Stomach (tissue), 9 donors: Measurements from ENCODE around the gene MRPL12. TPM values are rescaled to one million over a fixed set of nuclear protein-coding genes. Genes with fewer than 3 reads are reported as not detected.

Source experiments
- DNase-seq, 2 donors: peaks; one replicate each; pipeline versions ENCODE4 v3.0.0 to v3.0.0-alpha.2; 2013 to 2019
- H3K27ac ChIP-seq, 5 donors: fragments of 200-600 bp in 4 of 5; sonication (generic) in 4 of 5; one replicate each; pipeline ENCODE4 v1.5.1; 2013 to 2019; ENCODE audit warnings: mild to moderate bottlenecking in 1 of 5, moderate library complexity in 1 of 5
- H3K27me3 ChIP-seq, 3 donors: fragments of 200-600 bp; sonication (generic); one replicate each; pipeline ENCODE4 v1.5.1; 2017 to 2019; ENCODE audit warnings: mixed run types in 1 of 3
- H3K36me3 ChIP-seq, 4 donors: fragments of 200-600 bp; sonication (generic); 1 replicate in 3 of 4; 2 replicates in 1 of 4; pipeline ENCODE4 v1.5.1; 2016 to 2019
- H3K4me1 ChIP-seq, 4 donors: fragments of 200-600 bp; sonication (generic); one replicate each; pipeline ENCODE4 v1.5.1; 2016 to 2019
- H3K4me3 ChIP-seq, 4 donors: fragments of 200-600 bp; sonication (generic) in 3 of 4; one replicate each; pipeline ENCODE4 v1.5.1; 2016 to 2019; ENCODE audit warnings: mild to moderate bottlenecking in 1 of 4
- H3K9me3 ChIP-seq, 4 donors: fragments of 200-600 bp; sonication (generic); one replicate each; pipeline ENCODE4 v1.5.1; 2016 to 2019
- CTCF ChIP-seq, 7 experiments: fragments of 450-650 bp in 4 of 7; fragments of 200-600 bp in 3 of 7; sonication (generic) in 3 of 7; IDR thresholded peaks; one replicate each; pipeline ENCODE4 v1.5.1; 2016 to 2019; ENCODE audit warnings: antibody characterized with exemption in 7 of 7, control low read depth in 2 of 7, mild to moderate bottlenecking in 1 of 7
- EP300 ChIP-seq: sonication (generic); formaldehyde crosslinking; IDR thresholded peaks from one replicate; pipeline ENCODE4 v1.6.1; 2017; ENCODE audit warnings: antibody characterized with exemption
- POLR2A ChIP-seq, 4 donors: fragments of 450-650 bp; IDR thresholded peaks; one replicate each; pipeline ENCODE4 v1.6.1; 2016; ENCODE audit warnings: antibody characterized with exemption in 4 of 4, control low read depth in 2 of 4, mild to moderate bottlenecking in 1 of 4, moderate library complexity in 1 of 4
- POLR2AphosphoS5 ChIP-seq, 3 donors: sonication (generic); formaldehyde crosslinking; IDR thresholded peaks; one replicate each; pipeline ENCODE4 v1.6.1; 2016; ENCODE audit warnings: antibody characterized with exemption in 3 of 3
- WGBS, 5 donors: extraction: QIAGEN DNeasy Blood & Tissue Kit in 3 of 5; methylation state at CpG; one replicate each; pipeline versions ENCODE4 v1.1.5 to v1.1.7; 2013 to 2018; 5-methylcytosine and 5-hydroxymethylcytosine counted together
- intact Hi-C: fragments of 100-400 bp; cut with DNase I; formaldehyde crosslinking; loops from one replicate; pipeline ENCODE4 v1.15.1; 2023; ENCODE audit warnings: low total_unique reads
- polyA plus RNA-seq, 3 donors: library from polyadenylated mRNA; stranded (reverse); fragments of 200-250 nt; gene quantifications; one replicate each; pipeline ENCODE4 v1.2.3, GENCODE V29; 2013
- small RNA-seq, 4 donors: library from RNA; depleted of rRNA; stranded (forward); fragments of <200 nt; gene quantifications; one replicate each; pipeline ENCODE3, GENCODE V24; 2016
- total RNA-seq, 5 donors: library from RNA; depleted of rRNA; stranded (reverse); fragments of >200 nt; gene quantifications; one replicate each; pipeline versions ENCODE4 v1.1.0 to v1.2.3, GENCODE V29; 2014 to 2016
- donor health status: healthy with polysubstance abuse.
- donor health status: Bipolar disorder and iron deficiency.
- donor health status: healthy.

MRPL12 gene
- total and polyA plus RNA-seq, 8 donors, result 3.5 to 178 (median 71.0) TPM

DNA sequence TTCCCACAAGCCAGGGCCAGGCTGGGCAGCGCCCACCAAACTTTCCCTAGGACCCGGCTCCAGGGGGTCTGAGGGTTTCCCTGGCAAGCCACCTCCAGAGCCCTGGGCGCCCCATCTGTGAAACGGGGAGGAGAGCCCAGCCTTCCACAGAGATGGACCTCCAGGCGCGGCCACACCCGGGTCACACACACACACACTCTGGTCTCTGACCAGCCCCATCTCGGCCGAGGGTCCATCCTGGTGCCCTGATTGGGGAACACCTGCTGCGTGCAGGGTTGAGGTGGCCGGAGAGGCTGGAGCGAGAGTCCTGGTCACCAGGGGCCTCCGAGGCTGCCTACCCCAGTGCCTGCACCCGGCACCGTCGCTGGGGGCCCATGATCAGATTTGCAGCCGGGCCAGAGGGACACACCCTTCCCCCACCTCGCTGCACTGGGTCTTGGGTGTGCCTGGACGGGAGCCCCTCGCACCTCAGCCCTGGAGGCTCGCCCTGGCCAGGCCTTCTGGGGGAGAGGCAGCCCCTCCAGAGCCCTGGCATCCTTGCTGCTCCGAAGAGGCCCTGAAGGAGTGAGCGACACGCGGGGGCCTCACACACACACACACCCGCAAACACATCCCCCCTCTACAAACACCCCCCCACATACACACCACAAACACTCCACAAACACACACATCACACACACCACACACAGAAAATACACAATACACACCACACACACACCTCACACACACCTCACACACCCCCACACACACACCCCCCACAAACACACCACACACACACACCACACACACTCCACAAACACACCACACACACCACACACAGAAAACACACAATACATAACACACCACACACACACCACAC, 38.7 kb downstream of the MRPL12 start:
- Histone ChIP-seq H3K36me3 (no peaks in the 10 kb centered on the region), H3K4me3 (no peak overlapping the region), H3K9me3 (no peaks in the 10 kb centered on the region), H3K27ac (no peak overlapping the region), H3K4me1 (peaks cover 0 to 11% (median under 1%) of the 10 kb centered on the region in 4 donors), H3K27me3 (peaks cover 0 to 35% (median 8%) of the 10 kb centered on the region in 3 donors)
- WGBS, 5 donors, result 35 to 60% (median 45%) methylated on average over 17 to 26 of the region's 26 CpGs
- intact Hi-C loops, result no loop called here
- DNase-seq, result no peak
- TF ChIP-seq EP300 (no peak), CTCF (IDR thresholded peaks at IDR 0.05) (no peak), POLR2AphosphoS5 (IDR thresholded peaks at IDR 0.05) (no peak), POLR2A (IDR thresholded peaks at IDR 0.05) (no peak)

Small RNA genes lying within 50 kb of the gene (small RNA-seq; reads per million reads assigned to genes)
- 0 to 0.20 (median 0) reads per million in 4 donors for gene MIR6786

Other genes with a start within 250 kb of the MRPL12 start
- 1,000 to 10,000 TPM in 4 of 5 donors, 100 to 1,000 TPM in 1; 978 to 2,952 (median 1,777) TPM for gene ACTG1, start 190.6 kb upstream of the MRPL12 start, total RNA-seq
- gene ACTG1, start 190.6 kb upstream of the MRPL12 start, polyA plus RNA-seq, result 1,000 to 10,000 TPM; 1,866 to 2,457 (median 2,070) TPM
- 10 to 100 TPM in 1 of 5 donors, 1 to 10 TPM in 3, not detected in 1; 2.8 to 21.7 (median 6.2) TPM for gene FSCN2, start 175.0 kb upstream of the MRPL12 start, total RNA-seq
- gene FSCN2, start 175.0 kb upstream of the MRPL12 start, polyA plus RNA-seq, result 1 to 10 TPM in 2 of 3 donors, under 1 TPM in 1; 0.90 to 2.7 (median 2.1) TPM
- 100 to 1,000 TPM in 1 of 5 donors, 10 to 100 TPM in 4; 11.9 to 130 (median 51.8) TPM for gene FAAP100, start 151.0 kb upstream of the MRPL12 start, total RNA-seq
- gene FAAP100, start 151.0 kb upstream of the MRPL12 start, polyA plus RNA-seq, result 10 to 100 TPM; 12.2 to 17.1 (median 17.0) TPM
- gene NPLOC4, start 66.3 kb upstream of the MRPL12 start, total RNA-seq, result 100 to 1,000 TPM in 3 of 5 donors, 10 to 100 TPM in 2; 53.3 to 284 (median 103) TPM
- 10 to 100 TPM; 24.0 to 25.3 (median 24.4) TPM for gene NPLOC4, start 66.3 kb upstream of the MRPL12 start, polyA plus RNA-seq
- gene TSPAN10, start 66.2 kb upstream of the MRPL12 start, total RNA-seq, result not detected
- gene TSPAN10, start 66.2 kb upstream of the MRPL12 start, polyA plus RNA-seq, result 1 to 10 TPM; 1.1 to 1.5 (median 1.2) TPM
- 1 to 10 TPM in 1 of 5 donors, not detected in 4; 2.0 TPM for gene PDE6G, start 46.8 kb upstream of the MRPL12 start, total RNA-seq
- 1 to 10 TPM in 1 of 3 donors, under 1 TPM in 2; 0.85 to 2.6 (median 0.93) TPM for gene PDE6G, start 46.8 kb upstream of the MRPL12 start, polyA plus RNA-seq
- gene OXLD1, start 36.8 kb upstream of the MRPL12 start, total RNA-seq, result 100 to 1,000 TPM in 2 of 5 donors, 10 to 100 TPM in 1, 1 to 10 TPM in 1, not detected in 1; 9.9 to 112 (median 61.2) TPM
- gene OXLD1, start 36.8 kb upstream of the MRPL12 start, polyA plus RNA-seq, result 10 to 100 TPM; 59.6 to 82.2 (median 64.5) TPM
- gene CCDC137, start 36.6 kb upstream of the MRPL12 start, total RNA-seq, result 100 to 1,000 TPM in 1 of 5 donors, 10 to 100 TPM in 1, 1 to 10 TPM in 2, under 1 TPM in 1; 0.58 to 279 (median 9.4) TPM
- 10 to 100 TPM; 18.2 to 26.0 (median 23.3) TPM for gene CCDC137, start 36.6 kb upstream of the MRPL12 start, polyA plus RNA-seq
- gene ARL16, start 19.6 kb upstream of the MRPL12 start, total RNA-seq, result 100 to 1,000 TPM in 1 of 5 donors, 10 to 100 TPM in 3, 1 to 10 TPM in 1; 8.1 to 109 (median 25.7) TPM
- 10 to 100 TPM; 43.5 to 67.1 (median 55.6) TPM for gene ARL16, start 19.6 kb upstream of the MRPL12 start, polyA plus RNA-seq
- 100 to 1,000 TPM in 4 of 5 donors, 10 to 100 TPM in 1; 52.0 to 275 (median 142) TPM for gene HGS, start 19.4 kb upstream of the MRPL12 start, total RNA-seq
- gene HGS, start 19.4 kb upstream of the MRPL12 start, polyA plus RNA-seq, result 100 to 1,000 TPM in 2 of 3 donors, 10 to 100 TPM in 1; 86.1 to 138 (median 105) TPM
- gene SLC25A10, start 8.9 kb downstream of the MRPL12 start, total RNA-seq, result 10 to 100 TPM in 3 of 5 donors, 1 to 10 TPM in 2; 3.5 to 55.6 (median 17.6) TPM
- 10 to 100 TPM; 33.2 to 40.7 (median 34.1) TPM for gene SLC25A10, start 8.9 kb downstream of the MRPL12 start, polyA plus RNA-seq
- gene GCGR, start 100.8 kb downstream of the MRPL12 start, total RNA-seq, result under 1 TPM in 1 of 5 donors, not detected in 4; 0.55 TPM
- gene GCGR, start 100.8 kb downstream of the MRPL12 start, polyA plus RNA-seq, result under 1 TPM in 1 of 3 donors, not detected in 2; 0.38 TPM
- gene MCRIP1, start 129.9 kb downstream of the MRPL12 start, total RNA-seq, result 100 to 1,000 TPM in 1 of 5 donors, 10 to 100 TPM in 4; 23.7 to 150 (median 51.0) TPM
- 100 to 1,000 TPM; 104 to 144 (median 114) TPM for gene MCRIP1, start 129.9 kb downstream of the MRPL12 start, polyA plus RNA-seq
- gene PPP1R27, start 131.7 kb downstream of the MRPL12 start, total RNA-seq, result not detected
- 1 to 10 TPM in 1 of 3 donors, under 1 TPM in 1, not detected in 1; 0.58 to 2.0 TPM for gene PPP1R27, start 131.7 kb downstream of the MRPL12 start, polyA plus RNA-seq
- 1,000 to 10,000 TPM in 2 of 5 donors, 100 to 1,000 TPM in 3; 401 to 1,308 (median 815) TPM for gene P4HB, start 157.2 kb downstream of the MRPL12 start, total RNA-seq
- 100 to 1,000 TPM; 426 to 709 (median 528) TPM for gene P4HB, start 157.2 kb downstream of the MRPL12 start, polyA plus RNA-seq
- 100 to 1,000 TPM in 3 of 5 donors, 10 to 100 TPM in 2; 57.1 to 435 (median 117) TPM for gene ARHGDIA, start 168.0 kb downstream of the MRPL12 start, total RNA-seq
- gene ARHGDIA, start 168.0 kb downstream of the MRPL12 start, polyA plus RNA-seq, result 100 to 1,000 TPM; 154 to 240 (median 212) TPM
- 100 to 1,000 TPM in 2 of 5 donors, 10 to 100 TPM in 2, 1 to 10 TPM in 1; 5.8 to 224 (median 90.1) TPM for gene ALYREF, start 188.2 kb downstream of the MRPL12 start, total RNA-seq
- gene ALYREF, start 188.2 kb downstream of the MRPL12 start, polyA plus RNA-seq, result 10 to 100 TPM; 33.6 to 42.3 (median 36.8) TPM
- 100 to 1,000 TPM in 3 of 5 donors, 10 to 100 TPM in 2; 49.8 to 141 (median 108) TPM for gene ANAPC11, start 188.4 kb downstream of the MRPL12 start, total RNA-seq
- gene ANAPC11, start 188.4 kb downstream of the MRPL12 start, polyA plus RNA-seq, result 100 to 1,000 TPM; 231 to 276 (median 257) TPM
- gene NPB, start 198.9 kb downstream of the MRPL12 start, total RNA-seq, result 1 to 10 TPM in 2 of 5 donors, not detected in 3; 1.4 to 2.0 TPM
- under 1 TPM in 2 of 3 donors, not detected in 1; 0.83 to 0.93 TPM for gene NPB, start 198.9 kb downstream of the MRPL12 start, polyA plus RNA-seq
- gene PCYT2, start 208.0 kb downstream of the MRPL12 start, total RNA-seq, result 100 to 1,000 TPM in 2 of 5 donors, 10 to 100 TPM in 3; 17.5 to 119 (median 27.2) TPM
- 10 to 100 TPM; 39.7 to 51.7 (median 42.8) TPM for gene PCYT2, start 208.0 kb downstream of the MRPL12 start, polyA plus RNA-seq
- gene SIRT7, start 214.8 kb downstream of the MRPL12 start, total RNA-seq, result 100 to 1,000 TPM in 1 of 5 donors, 10 to 100 TPM in 4; 22.8 to 128 (median 56.0) TPM
- 10 to 100 TPM; 18.2 to 46.9 (median 44.1) TPM for gene SIRT7, start 214.8 kb downstream of the MRPL12 start, polyA plus RNA-seq
- gene MAFG, start 224.4 kb downstream of the MRPL12 start, total RNA-seq, result 10 to 100 TPM in 4 of 5 donors, 1 to 10 TPM in 1; 2.3 to 30.4 (median 20.3) TPM
- 1 to 10 TPM; 7.2 to 8.9 (median 8.1) TPM for gene MAFG, start 224.4 kb downstream of the MRPL12 start, polyA plus RNA-seq
- 10 to 100 TPM in 3 of 5 donors, 1 to 10 TPM in 1, not detected in 1; 8.9 to 28.8 (median 15.7) TPM for gene PYCR1, start 233.9 kb downstream of the MRPL12 start, total RNA-seq
- gene PYCR1, start 233.9 kb downstream of the MRPL12 start, polyA plus RNA-seq, result 10 to 100 TPM; 20.0 to 73.8 (median 47.4) TPM
- not detected for gene MYADML2, start 243.9 kb downstream of the MRPL12 start, total RNA-seq
- gene MYADML2, start 243.9 kb downstream of the MRPL12 start, polyA plus RNA-seq, result not detected